HEK293 (cell line): ENCODE data around the gene NET1.

Experiments used
- CTCF ChIA-PET: fragments of 350-600 bp; formaldehyde crosslinking; extraction: SDS; loops from one replicate; lab custom pipeline; 2021; ENCODE audit warnings: antibody characterized with exemption; lab: Yijun Ruan, JAX
- POLR2A ChIA-PET: fragments of 300-600 bp; formaldehyde crosslinking; extraction: SDS; loops from one replicate; lab custom pipeline; 2020; ENCODE audit warnings: antibody characterized with exemption, inconsistent platforms; lab: Yijun Ruan, JAX
- H3K27ac ChIP-seq: fragments of 200-500 bp; sonication (Bioruptor generic); 2 replicates; pipeline ENCODE4 v1.5.1; 2014; ENCODE audit warnings: low read depth, low read length, control low read depth, inconsistent platforms; ENCODE audit errors: extremely low read depth
- H3K36me3 ChIP-seq, 2 experiments: fragments of 200-500 bp in 1 of 2; sonication (Bioruptor generic) in 1 of 2; 1 replicate in 1 of 2; 2 replicates in 1 of 2; pipeline ENCODE4 v1.5.1; 2014 to 2017; ENCODE audit warnings: inconsistent platforms in 2 of 2, low read length in 2 of 2; ENCODE audit not compliant: control insufficient read depth in 2 of 2, insufficient read depth in 1 of 2
- H3K4me1 ChIP-seq: fragments of 200-500 bp; sonication (Bioruptor generic); 2 replicates; pipeline ENCODE4 v1.5.1; 2014; ENCODE audit warnings: mild to moderate bottlenecking, low read length, inconsistent platforms; ENCODE audit not compliant: control insufficient read depth, insufficient read depth
- H3K4me3 ChIP-seq: 2 replicates; pipeline ENCODE4 v1.5.1; 2011; ENCODE audit warnings: low read depth, mild to moderate bottlenecking, control low read depth, low read length, moderate library complexity
- H3K9me3 ChIP-seq: fragments of 200-500 bp; sonication (Bioruptor generic); 2 replicates; pipeline ENCODE4 v1.5.1; 2014; ENCODE audit warnings: low read depth, low read length, inconsistent platforms; ENCODE audit not compliant: control insufficient read depth, insufficient read depth
- ELK4 ChIP-seq: IDR thresholded peaks from 2 replicates; pipeline ENCODE4 v1.6.1; 2011; ENCODE audit warnings: mild to moderate bottlenecking, low read depth, low read length, borderline replicate concordance
- KLF16 ChIP-seq: fragments of 450-650 bp; formaldehyde crosslinking; IDR thresholded peaks from 2 replicates; pipeline ENCODE4 v1.5.1; 2017; ENCODE audit warnings: missing biosample characterization, missing genetic modification characterization
- KLF9 ChIP-seq: fragments of 450-650 bp; formaldehyde crosslinking; IDR thresholded peaks from 2 replicates; pipeline ENCODE4 v1.5.1; 2016; ENCODE audit warnings: missing biosample characterization, missing genetic modification characterization, low read depth
- MYNN ChIP-seq: fragments of 450-650 bp; formaldehyde crosslinking; IDR thresholded peaks from 2 replicates; pipeline ENCODE4 v1.5.1; 2016; ENCODE audit warnings: missing biosample characterization, missing genetic modification characterization, borderline replicate concordance
- OSR2 ChIP-seq: fragments of 450-650 bp; formaldehyde crosslinking; IDR thresholded peaks from 2 replicates; pipeline ENCODE4 v1.5.1; 2016; ENCODE audit warnings: missing biosample characterization, missing genetic modification characterization
- OVOL3 ChIP-seq: fragments of 450-650 bp; formaldehyde crosslinking; IDR thresholded peaks from 2 replicates; pipeline ENCODE4 v1.5.1; 2016; ENCODE audit warnings: missing biosample characterization, missing genetic modification characterization
- REPIN1 ChIP-seq: fragments of 450-650 bp; formaldehyde crosslinking; IDR thresholded peaks from 2 replicates; pipeline ENCODE4 v1.5.1; 2017; ENCODE audit warnings: missing biosample characterization, missing genetic modification characterization, low read depth
- SP2 ChIP-seq: fragments of 450-650 bp; formaldehyde crosslinking; IDR thresholded peaks from 2 replicates; pipeline ENCODE4 v1.5.1; 2016; ENCODE audit warnings: missing biosample characterization, missing genetic modification characterization
- ZBTB6 ChIP-seq: fragments of 450-650 bp; formaldehyde crosslinking; IDR thresholded peaks from 2 replicates; pipeline ENCODE4 v1.5.1; 2017; ENCODE audit warnings: missing biosample characterization, missing genetic modification characterization
- ZBTB7A ChIP-seq: fragments of 450-650 bp; formaldehyde crosslinking; IDR thresholded peaks from 2 replicates; pipeline ENCODE4 v1.5.1; 2016; ENCODE audit warnings: low read depth, missing biosample characterization, missing genetic modification characterization
- ZFHX2 ChIP-seq: fragments of 450-650 bp; formaldehyde crosslinking; conservative IDR thresholded peaks from 2 replicates; pipeline ENCODE4 v1.5.1; 2016; ENCODE audit warnings: missing biosample characterization, missing genetic modification characterization
- ZFP3 ChIP-seq: fragments of 450-650 bp; formaldehyde crosslinking; IDR thresholded peaks from 2 replicates; pipeline ENCODE4 v1.5.1; 2016; ENCODE audit warnings: low read depth, missing biosample characterization, missing genetic modification characterization
- ZNF121 ChIP-seq: fragments of 450-650 bp; formaldehyde crosslinking; IDR thresholded peaks from 2 replicates; pipeline ENCODE4 v1.5.1; 2016; ENCODE audit warnings: missing biosample characterization, missing genetic modification characterization
- ZNF138 ChIP-seq: fragments of 450-650 bp; formaldehyde crosslinking; IDR thresholded peaks from 2 replicates; pipeline ENCODE4 v1.5.1; 2016; ENCODE audit warnings: missing biosample characterization, missing genetic modification characterization, borderline replicate concordance
- ZNF146 ChIP-seq: fragments of 450-650 bp; formaldehyde crosslinking; IDR thresholded peaks from 2 replicates; pipeline ENCODE4 v1.5.1; 2016; ENCODE audit warnings: missing biosample characterization, missing genetic modification characterization
- ZNF157 ChIP-seq: fragments of 450-650 bp; formaldehyde crosslinking; IDR thresholded peaks from 2 replicates; pipeline ENCODE4 v1.5.1; 2016; ENCODE audit warnings: missing biosample characterization, missing genetic modification characterization
- ZNF169 ChIP-seq: fragments of 450-650 bp; formaldehyde crosslinking; IDR thresholded peaks from 2 replicates; pipeline ENCODE4 v1.5.1; 2016; ENCODE audit warnings: missing biosample characterization, missing genetic modification characterization
- ZNF175 ChIP-seq: fragments of 450-650 bp; formaldehyde crosslinking; IDR thresholded peaks from 2 replicates; pipeline ENCODE4 v1.5.1; 2016; ENCODE audit warnings: missing biosample characterization, missing genetic modification characterization
- ZNF311 ChIP-seq: fragments of 450-650 bp; formaldehyde crosslinking; IDR thresholded peaks from 2 replicates; pipeline ENCODE4 v1.5.1; 2017; ENCODE audit warnings: missing biosample characterization, missing genetic modification characterization, borderline replicate concordance
- ZNF362 ChIP-seq: fragments of 450-650 bp; formaldehyde crosslinking; IDR thresholded peaks from 2 replicates; pipeline ENCODE4 v1.5.1; 2016; ENCODE audit warnings: missing biosample characterization, missing genetic modification characterization
- ZNF473 ChIP-seq: fragments of 450-650 bp; formaldehyde crosslinking; IDR thresholded peaks from 2 replicates; pipeline ENCODE4 v1.5.1; 2017; ENCODE audit warnings: missing biosample characterization, missing genetic modification characterization
- ZNF48 ChIP-seq: fragments of 450-650 bp; formaldehyde crosslinking; IDR thresholded peaks from 2 replicates; pipeline ENCODE4 v1.5.1; 2016; ENCODE audit warnings: missing biosample characterization, missing genetic modification characterization
- ZNF529 ChIP-seq: fragments of 450-650 bp; formaldehyde crosslinking; IDR thresholded peaks from 2 replicates; pipeline ENCODE4 v1.5.1; 2017; ENCODE audit warnings: missing genetic modification characterization, missing biosample characterization; ENCODE audit not compliant: insufficient replicate concordance
- ZNF776 ChIP-seq: fragments of 450-650 bp; formaldehyde crosslinking; IDR thresholded peaks from 2 replicates; pipeline ENCODE4 v1.5.0; 2017; ENCODE audit warnings: missing biosample characterization, missing genetic modification characterization, borderline replicate concordance
- ZNF785 ChIP-seq: fragments of 450-650 bp; formaldehyde crosslinking; IDR thresholded peaks from 2 replicates; pipeline ENCODE4 v1.5.1; 2016; ENCODE audit warnings: missing biosample characterization, missing genetic modification characterization
- ZNF837 ChIP-seq: fragments of 450-650 bp; formaldehyde crosslinking; IDR thresholded peaks from 2 replicates; pipeline ENCODE4 v1.5.1; 2016; ENCODE audit warnings: missing biosample characterization, missing genetic modification characterization
- ZSCAN4 ChIP-seq: fragments of 450-650 bp; formaldehyde crosslinking; IDR thresholded peaks from 2 replicates; pipeline ENCODE4 v1.5.1; 2017; ENCODE audit warnings: missing biosample characterization, missing genetic modification characterization

Gene NET1

GRCh38 chr10:5497289-5497688, 84.9 kb downstream of the NET1 start:
- CTCF ChIA-PET = no interaction called here

GRCh38 chr10:5497948-5498730, 85.8 kb downstream of the NET1 start:
- Histone ChIP-seq H3K27ac (no peak overlapping the region), H3K4me3 (no peak overlapping the region), H3K9me3 (no peaks in the 10 kb centered on the region), H3K36me3 (no peaks in the 10 kb centered on the region), H3K4me1 (no peaks in the 10 kb centered on the region)
- CTCF ChIA-PET = interaction anchor here (0.5 to 0.7 kb wide), 2 partner anchors 77 to 375 kb away, joined by 3 to 4 read pairs; no protein-coding TSS in a partner anchor
- TF ChIP-seq ZNF121 (tag by site-specific recombination) (no peak), ZNF157 (no peak), ZNF529 (tag by site-specific recombination) (no peak), MYNN (tag by site-specific recombination) (no peak), OSR2 (tag by site-specific recombination) (no peak), ZNF138 (tag by site-specific recombination) (no peak), ELK4 (no peak), ZNF837 (no peak), ZSCAN4 (tag by site-specific recombination) (peak; percentile 73), ZFHX2 (tag by site-specific recombination) (no peak), ZNF146 (tag by site-specific recombination) (no peak; the same call in 1 of the 2 replicates), SP2 (tag by site-specific recombination) (no peak), KLF16 (tag by site-specific recombination) (no peak), ZBTB6 (tag by site-specific recombination) (no peak), ZBTB7A (tag by site-specific recombination) (no peak), KLF9 (tag by site-specific recombination) (0 out of 2 replicates have a peak, but pooled peaks have one; percentile 26)
- POLR2A ChIA-PET = no interaction called here

More at GRCh38 chr10:5497289-5497688, 84.9 kb downstream of the NET1 start:
- Histone ChIP-seq H3K36me3 (no peaks in the 10 kb centered on the region), H3K4me3 (no peak overlapping the region), H3K9me3 (no peaks in the 10 kb centered on the region), H3K4me1 (no peaks in the 10 kb centered on the region), H3K27ac (no peak overlapping the region)
- POLR2A ChIA-PET = no interaction called here
- TF ChIP-seq ZNF473 (0 out of 2 replicates have a peak, but pooled peaks have one; percentile 37), ZNF175 (tag by site-specific recombination) (peak; percentile 80; the same call in 1 of the 2 replicates), ZNF362 (no peak), ZFP3 (tag by site-specific recombination) (no peak), ZNF311 (tag by site-specific recombination) (0 out of 2 replicates have a peak, but pooled peaks have one; percentile 28), ZNF785 (tag by site-specific recombination) (0 out of 2 replicates have a peak, but pooled peaks have one; percentile 23), ZNF776 (tag by site-specific recombination) (peak; percentile 18; the same call in 1 of the 2 replicates), ZNF169 (tag by site-specific recombination) (0 out of 2 replicates have a peak, but pooled peaks have one; percentile 50), REPIN1 (no peak), ZSCAN4 (tag by site-specific recombination) (peak; percentile 76; the same call in 1 of the 2 replicates), ZNF48 (tag by site-specific recombination) (no peak; the same call in 1 of the 2 replicates), OVOL3 (tag by site-specific recombination) (no peak), ZNF121 (tag by site-specific recombination) (0 out of 2 replicates have a peak, but pooled peaks have one; percentile 11)
